Thyroid gland (tissue), 4 donors: ENCODE data around the gene ALKBH3.

ENCODE experiments used
- CTCF ChIP-seq, 6 experiments: fragments of 200-600 bp in 3 of 6; fragments of 450-650 bp in 3 of 6; sonication (generic) in 3 of 6; IDR thresholded peaks; one replicate each; pipeline ENCODE4 v1.5.1; 2016 to 2019; ENCODE audit warnings: antibody characterized with exemption in 6 of 6, mild to moderate bottlenecking in 2 of 6, inconsistent platforms in 1 of 6, moderate library complexity in 1 of 6
- POLR2A ChIP-seq, 2 donors: fragments of 450-650 bp; IDR thresholded peaks; one replicate each; pipeline ENCODE4 v1.6.1; 2017; ENCODE audit warnings: antibody characterized with exemption in 2 of 2, mild to moderate bottlenecking in 2 of 2, moderate library complexity in 1 of 2

GRCh38 chr11:43954241-43954640 lies 73.6 kb downstream of the ALKBH3 start:
- no peak for TF ChIP-seq CTCF (IDR thresholded peaks at IDR 0.05)
- no peak for TF ChIP-seq POLR2A (IDR thresholded peaks at IDR 0.05)
